Iris pigment epithelial cell (primary cell): ENCODE measurements around the gene NCAPD2.
A peak's percentile ranks its signal among the peaks of the same experiment; 100 is the strongest.
"Not testable (repeated sequence)": the region's sequence is repeated elsewhere in the genome, so short reads cannot be mapped to it uniquely, and the experiment has no call there.

Experiments
- DNase-seq: peaks from one replicate; pipeline ENCODE4 v3.0.0-alpha.2; 2011; ENCODE audit warnings: low read depth

Gene NCAPD2

GRCh38 chr12:6550294-6551062 lies 56.6 kb downstream of the NCAPD2 start:
- DNase-seq = no peak

GRCh38 chr12:6551063-6551461 lies 57.2 kb downstream of the NCAPD2 start:
- DNase-seq = no peak

- DNase-seq = peak; percentile 84
Observed at GRCh38 chr12:6551496-6552139, 57.7 kb downstream of the NCAPD2 start.

- DNase-seq = peak; percentile 19
Observed at GRCh38 chr12:6552140-6552551, 58.2 kb downstream of the NCAPD2 start.

- DNase-seq = peak; percentile 36
Observed at GRCh38 chr12:6553051-6553868, 59.4 kb downstream of the NCAPD2 start.

- peak; percentile 83 for DNase-seq
Observed at GRCh38 chr12:6554168-6555017, 60.5 kb downstream of the NCAPD2 start.

- peak; percentile 23 for DNase-seq
Observed at GRCh38 chr12:6555018-6555691, 61.3 kb downstream of the NCAPD2 start.

GRCh38 chr12:6556496-6556817 lies 62.6 kb downstream of the NCAPD2 start:
- DNase-seq = not testable (repeated sequence)

- DNase-seq = no peak
Observed at GRCh38 chr12:6556857-6557256, 63.0 kb downstream of the NCAPD2 start.

GRCh38 chr12:6558014-6558760 lies 64.3 kb downstream of the NCAPD2 start:
- DNase-seq = peak; percentile 68

GRCh38 chr12:6559500-6559899 lies 65.6 kb downstream of the NCAPD2 start:
- DNase-seq = no peak

- DNase-seq = no peak
Observed at GRCh38 chr12:6560501-6561205, 66.8 kb downstream of the NCAPD2 start.

GRCh38 chr12:6562881-6563280 lies 69.0 kb downstream of the NCAPD2 start:
- no peak for DNase-seq

- peak; percentile 43 for DNase-seq
Observed at GRCh38 chr12:6563448-6564050, 69.6 kb downstream of the NCAPD2 start.

GRCh38 chr12:6567112-6567670 lies 73.3 kb downstream of the NCAPD2 start:
- no peak for DNase-seq

- no peak for DNase-seq
Observed at GRCh38 chr12:6569312-6569711, 75.4 kb downstream of the NCAPD2 start.

GRCh38 chr12:6569786-6570185 lies 75.9 kb downstream of the NCAPD2 start:
- no peak for DNase-seq

GRCh38 chr12:6570264-6570887 lies 76.5 kb downstream of the NCAPD2 start:
- DNase-seq = peak; percentile 25

GRCh38 chr12:6573001-6573400 lies 79.1 kb downstream of the NCAPD2 start:
- no peak for DNase-seq
